Calu3 (cell line): ENCODE results near the gene SAGE1. TPM values are rescaled to one million over a fixed set of nuclear protein-coding genes. Genes with fewer than 3 reads are reported as not detected.
"Not testable (repeated sequence)": the region's sequence is repeated elsewhere in the genome, so short reads cannot be mapped to it uniquely, and the experiment has no call there.

Experiments
- BruUV-seq: library from RNA; stranded (reverse); fragments of 400-500 nt; replicated peaks from 2 replicates; lab custom pipeline; 2021; lab: Mats Ljungman, UMichigan
- CTCF ChIA-PET: fragments of 300-600 bp; sonication (Branson Sonifier 250); formaldehyde crosslinking; loops from one replicate; lab custom pipeline; 2022; ENCODE audit warnings: antibody characterized with exemption; lab: Charles Lee
- DNase-seq: peaks from one replicate; pipeline ENCODE4 v3.0.0; 2022
- H3K27ac Mint-ChIP-seq: one replicate; pipeline ENCODE4 v1.8.0; 2022; ENCODE audit warnings: mixed read lengths; ENCODE audit not compliant: unreplicated experiment
- H3K27me3 Mint-ChIP-seq: one replicate; pipeline ENCODE4 v1.8.0; 2022; ENCODE audit warnings: mixed read lengths; ENCODE audit not compliant: unreplicated experiment
- H3K36me3 Mint-ChIP-seq: one replicate; pipeline ENCODE4 v1.8.0; 2022; ENCODE audit warnings: mild to moderate bottlenecking, moderate library complexity, mixed read lengths; ENCODE audit not compliant: insufficient read depth, unreplicated experiment
- H3K4me1 Mint-ChIP-seq: one replicate; pipeline ENCODE4 v1.8.0; 2022; ENCODE audit warnings: mild to moderate bottlenecking, low read depth, mixed read lengths; ENCODE audit not compliant: unreplicated experiment
- H3K4me3 Mint-ChIP-seq: one replicate; pipeline ENCODE4 v1.8.0; 2022; ENCODE audit warnings: mild to moderate bottlenecking, low read depth, moderate library complexity, mixed read lengths; ENCODE audit not compliant: unreplicated experiment
- H3K9me3 Mint-ChIP-seq: one replicate; pipeline ENCODE4 v1.8.0; 2022; ENCODE audit warnings: low read depth, mixed read lengths; ENCODE audit not compliant: unreplicated experiment
- intact Hi-C: fragments of 100-400 bp; cut with micrococcal nuclease; formaldehyde crosslinking; loops from one replicate; pipeline ENCODE4 v1.10.0; 2022; ENCODE audit not compliant: unreplicated experiment
- total RNA-seq: library from RNA; stranded (reverse); gene quantifications from 2 replicates; pipeline ENCODE4 v1.2.3, GENCODE V29; 2022
- TF ChIP-seq, protein P1 (sequence below): fragments of 200-600 bp; IDR thresholded peaks from one replicate; pipeline ENCODE4 v1.8.0; 2022; ENCODE audit warnings: antibody characterized with exemption; ENCODE audit not compliant: unreplicated experiment

Gene SAGE1
- total RNA-seq, 1 experiment from 2014 or later: not detected

DNA sequence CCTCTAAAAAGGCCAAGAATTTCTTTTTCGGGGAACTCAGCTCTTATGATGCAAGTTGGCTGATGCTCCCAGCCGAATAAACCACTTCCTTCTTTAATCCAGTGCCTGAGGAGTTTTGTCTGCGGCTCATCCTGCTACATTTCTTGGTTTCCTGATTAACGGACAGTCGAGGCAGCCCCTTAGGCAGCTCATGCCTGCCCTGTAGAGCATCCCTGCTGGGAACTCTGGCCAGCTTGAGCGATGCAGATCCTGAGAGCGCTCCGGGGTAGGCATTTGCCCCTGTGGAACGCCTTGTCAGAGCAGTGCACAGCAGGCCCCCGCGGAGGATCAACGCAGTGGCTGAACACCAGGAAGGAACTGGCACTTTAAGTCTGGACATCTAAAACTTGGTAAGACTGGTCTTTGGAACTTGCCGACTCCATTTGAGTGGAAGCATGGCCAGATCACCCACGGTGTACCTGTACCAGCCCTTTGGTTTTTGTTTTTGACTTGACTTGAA is 3.4 kb upstream of the SAGE1 start:
- BruUV-seq: no TSS peak
- intact Hi-C loops: no loop called here
- Mint-ChIP-seq H3K9me3 (peaks cover 4% of the 10 kb centered on the region), H3K27ac (no peak overlapping the region), H3K4me3 (no peak overlapping the region), H3K36me3 (no peaks in the 10 kb centered on the region), H3K27me3 (no peaks in the 10 kb centered on the region), H3K4me1 (no peaks in the 10 kb centered on the region)
- TF ChIP-seq, protein P1, sequence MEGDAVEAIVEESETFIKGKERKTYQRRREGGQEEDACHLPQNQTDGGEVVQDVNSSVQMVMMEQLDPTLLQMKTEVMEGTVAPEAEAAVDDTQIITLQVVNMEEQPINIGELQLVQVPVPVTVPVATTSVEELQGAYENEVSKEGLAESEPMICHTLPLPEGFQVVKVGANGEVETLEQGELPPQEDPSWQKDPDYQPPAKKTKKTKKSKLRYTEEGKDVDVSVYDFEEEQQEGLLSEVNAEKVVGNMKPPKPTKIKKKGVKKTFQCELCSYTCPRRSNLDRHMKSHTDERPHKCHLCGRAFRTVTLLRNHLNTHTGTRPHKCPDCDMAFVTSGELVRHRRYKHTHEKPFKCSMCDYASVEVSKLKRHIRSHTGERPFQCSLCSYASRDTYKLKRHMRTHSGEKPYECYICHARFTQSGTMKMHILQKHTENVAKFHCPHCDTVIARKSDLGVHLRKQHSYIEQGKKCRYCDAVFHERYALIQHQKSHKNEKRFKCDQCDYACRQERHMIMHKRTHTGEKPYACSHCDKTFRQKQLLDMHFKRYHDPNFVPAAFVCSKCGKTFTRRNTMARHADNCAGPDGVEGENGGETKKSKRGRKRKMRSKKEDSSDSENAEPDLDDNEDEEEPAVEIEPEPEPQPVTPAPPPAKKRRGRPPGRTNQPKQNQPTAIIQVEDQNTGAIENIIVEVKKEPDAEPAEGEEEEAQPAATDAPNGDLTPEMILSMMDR: no peak
- DNase-seq: no peak
- CTCF ChIA-PET: no interaction called here

DNA sequence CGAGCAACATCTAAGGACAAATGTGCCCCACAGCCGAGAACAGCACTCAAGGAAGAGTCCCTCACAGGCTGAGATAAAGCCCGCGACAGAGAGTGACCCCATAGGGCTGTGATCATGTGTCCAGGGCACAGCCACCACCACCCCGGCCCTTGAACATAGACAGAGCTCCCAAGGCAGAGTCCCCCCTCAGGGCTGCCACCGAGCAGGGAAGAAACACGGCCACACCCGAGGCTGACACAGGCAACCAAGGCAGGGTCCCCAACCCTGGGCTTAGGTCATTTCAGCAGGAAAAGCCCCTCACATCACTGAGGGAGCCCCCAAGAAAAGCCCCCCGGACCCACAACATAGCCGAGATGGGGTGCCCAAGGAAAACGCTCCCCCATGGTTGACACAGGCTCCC is 735 bp upstream of the SAGE1 start:
- no peaks in the 10 kb centered on the region for H3K36me3 Mint-ChIP-seq
- H3K27me3 Mint-ChIP-seq: no peaks in the 10 kb centered on the region
- H3K4me3 Mint-ChIP-seq: no peak overlapping the region
- CTCF ChIA-PET: no interaction called here
- H3K27ac Mint-ChIP-seq: no peak overlapping the region
- no peak for DNase-seq
- no peaks in the 10 kb centered on the region for H3K4me1 Mint-ChIP-seq
- intact Hi-C loops: no loop called here
- TF ChIP-seq, protein P1: no peak
- peaks cover 4% of the 10 kb centered on the region for H3K9me3 Mint-ChIP-seq
- BruUV-seq: no TSS peak

DNA sequence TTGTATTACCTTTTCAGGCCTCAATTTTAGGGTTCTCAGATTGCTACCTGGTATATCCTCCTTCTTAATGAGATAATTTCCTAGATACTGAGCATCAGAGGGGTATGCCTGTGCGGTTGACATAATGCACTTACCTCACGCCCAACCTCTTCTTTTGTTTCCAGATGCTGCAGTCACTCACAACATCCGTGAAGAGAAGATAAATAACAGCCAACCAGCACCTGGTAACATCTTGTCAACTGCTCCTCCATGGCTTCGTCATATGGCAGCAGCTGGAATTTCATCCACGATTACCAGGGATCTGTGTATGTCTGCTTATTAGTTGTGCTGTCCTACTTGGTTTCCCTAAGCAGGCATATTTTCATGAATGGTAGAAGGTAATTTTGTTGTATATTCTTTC is 16.7 kb downstream of the SAGE1 start:
- H3K9me3 Mint-ChIP-seq: no peaks in the 10 kb centered on the region
- H3K36me3 Mint-ChIP-seq: no peaks in the 10 kb centered on the region
- no peak overlapping the region for H3K4me3 Mint-ChIP-seq
- intact Hi-C loops: no loop called here
- H3K27ac Mint-ChIP-seq: no peak overlapping the region
- no TSS peak for BruUV-seq
- no peaks in the 10 kb centered on the region for H3K4me1 Mint-ChIP-seq
- TF ChIP-seq, protein P1: no peak
- DNase-seq: no peak
- CTCF ChIA-PET: no interaction called here
- peaks cover 14% of the 10 kb centered on the region for H3K27me3 Mint-ChIP-seq

DNA sequence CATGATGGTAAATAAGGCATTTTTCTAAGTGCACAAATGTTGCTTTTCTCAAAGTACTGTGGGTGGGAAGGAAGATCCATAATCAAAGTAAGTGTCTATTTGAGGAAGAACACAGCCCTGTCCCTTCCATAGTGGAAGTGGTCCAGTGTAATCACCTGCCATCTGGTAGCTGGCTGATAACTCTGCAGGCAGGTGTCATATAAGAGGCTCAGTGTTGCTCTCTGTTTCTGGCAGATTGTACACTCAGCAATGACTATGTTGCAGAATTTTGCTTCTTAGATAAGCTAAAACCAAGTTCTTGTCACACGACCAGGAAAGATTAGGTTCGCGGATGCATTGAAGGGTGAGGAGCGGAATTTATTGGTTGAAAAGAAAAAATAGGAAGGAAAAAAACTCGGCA is 20.9 kb downstream of the SAGE1 start:
- no TSS peak for BruUV-seq
- TF ChIP-seq, protein P1: no peak
- no peak for DNase-seq
- peaks cover 25% of the 10 kb centered on the region for H3K27me3 Mint-ChIP-seq
- no peaks in the 10 kb centered on the region for H3K9me3 Mint-ChIP-seq
- no peaks in the 10 kb centered on the region for H3K4me1 Mint-ChIP-seq
- H3K36me3 Mint-ChIP-seq: no peaks in the 10 kb centered on the region
- H3K27ac Mint-ChIP-seq: no peak overlapping the region
- no peak overlapping the region for H3K4me3 Mint-ChIP-seq
- intact Hi-C loops: no loop called here
- CTCF ChIA-PET: no interaction called here

DNA sequence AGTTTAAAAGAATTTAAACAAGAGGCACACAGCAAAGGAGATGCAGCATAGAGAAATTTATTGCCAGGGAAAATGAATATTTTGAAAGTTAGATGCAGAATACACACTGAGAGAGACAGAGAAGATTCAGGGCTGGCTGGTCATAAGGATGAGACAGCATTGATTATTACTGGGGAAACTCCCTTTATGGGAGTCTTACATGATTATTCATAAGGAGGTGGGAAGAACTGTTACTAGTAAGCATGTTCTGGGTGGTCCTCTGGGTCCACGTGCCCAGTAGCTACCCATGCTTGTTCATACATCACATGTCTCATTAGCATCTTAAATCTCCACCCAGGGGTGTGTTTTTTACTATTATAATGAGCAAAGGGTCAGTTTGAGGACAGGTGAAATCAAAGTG is 27.0 kb downstream of the SAGE1 start:
- DNase-seq, BruUV-seq, H3K27ac Mint-ChIP-seq, H3K4me3 Mint-ChIP-seq, H3K4me1 Mint-ChIP-seq, intact Hi-C loops, CTCF ChIA-PET, H3K9me3 Mint-ChIP-seq, H3K36me3 Mint-ChIP-seq: not testable (repeated sequence)
- H3K27me3 Mint-ChIP-seq: peaks cover 23% of the 10 kb centered on the region
